GM21723 (cell line): ENCODE results near the gene GRIN3B.

Source experiments
- ATAC-seq: cut with Tn5 transposase; IDR thresholded peaks from one replicate; pipeline ENCODE4 v1.9.1; 2021; ENCODE audit warnings: mild to moderate bottlenecking, moderate library complexity; ENCODE audit not compliant: unreplicated experiment

The GRIN3B gene

GRCh38 chr19:1054102-1055027 lies 54.1 kb downstream of the GRIN3B start:
- no peak for ATAC-seq

- no peak for ATAC-seq
Observed at GRCh38 chr19:1055028-1055425, 54.8 kb downstream of the GRIN3B start.

- ATAC-seq, result no peak
Observed at GRCh38 chr19:1055886-1056620, 55.8 kb downstream of the GRIN3B start.

- ATAC-seq, result no peak
Observed at GRCh38 chr19:1057176-1057855, 57.1 kb downstream of the GRIN3B start.

- ATAC-seq, result no peak
Observed at GRCh38 chr19:1058112-1058511, 57.9 kb downstream of the GRIN3B start.
